ENCODE results near the gene SLCO1C1. TPM values are rescaled to one million over a fixed set of nuclear protein-coding genes. Genes with fewer than 3 reads are reported as not detected.

SLCO1C1 gene, protein sequence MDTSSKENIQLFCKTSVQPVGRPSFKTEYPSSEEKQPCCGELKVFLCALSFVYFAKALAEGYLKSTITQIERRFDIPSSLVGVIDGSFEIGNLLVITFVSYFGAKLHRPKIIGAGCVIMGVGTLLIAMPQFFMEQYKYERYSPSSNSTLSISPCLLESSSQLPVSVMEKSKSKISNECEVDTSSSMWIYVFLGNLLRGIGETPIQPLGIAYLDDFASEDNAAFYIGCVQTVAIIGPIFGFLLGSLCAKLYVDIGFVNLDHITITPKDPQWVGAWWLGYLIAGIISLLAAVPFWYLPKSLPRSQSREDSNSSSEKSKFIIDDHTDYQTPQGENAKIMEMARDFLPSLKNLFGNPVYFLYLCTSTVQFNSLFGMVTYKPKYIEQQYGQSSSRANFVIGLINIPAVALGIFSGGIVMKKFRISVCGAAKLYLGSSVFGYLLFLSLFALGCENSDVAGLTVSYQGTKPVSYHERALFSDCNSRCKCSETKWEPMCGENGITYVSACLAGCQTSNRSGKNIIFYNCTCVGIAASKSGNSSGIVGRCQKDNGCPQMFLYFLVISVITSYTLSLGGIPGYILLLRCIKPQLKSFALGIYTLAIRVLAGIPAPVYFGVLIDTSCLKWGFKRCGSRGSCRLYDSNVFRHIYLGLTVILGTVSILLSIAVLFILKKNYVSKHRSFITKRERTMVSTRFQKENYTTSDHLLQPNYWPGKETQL
- not detected for total RNA-seq

DNA sequence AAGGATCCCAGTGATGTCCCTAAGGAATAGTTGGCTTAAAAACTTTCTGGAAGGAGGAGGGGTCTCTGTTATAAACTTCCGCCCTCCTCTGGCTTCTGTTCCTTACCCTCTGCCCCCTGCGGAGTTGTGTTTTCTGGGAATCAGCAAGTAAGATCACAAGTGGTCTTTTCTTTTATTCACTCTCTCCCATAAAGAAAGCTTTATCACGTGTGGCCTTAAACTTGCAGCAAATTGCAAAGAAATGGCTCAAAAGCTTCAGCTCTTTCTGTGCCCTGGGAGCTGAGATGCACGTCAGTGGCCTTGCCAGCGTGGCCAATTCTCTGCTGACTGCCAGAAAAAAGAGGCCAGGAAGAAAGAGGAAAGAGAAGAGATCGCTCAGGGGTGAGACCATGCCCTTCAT lies at the start of gene SLCO1C1:
Gene SLCO1C1, plus strand, starts transcription at position 101 of the 400 bp plus-strand sequence. CDS start 4,245 bp downstream, outside the sequence.
- no peak for DNase-seq (ENCODE audit: low spot score in 2 of 2)
- Histone ChIP-seq H3K27ac (no peak within 1 kb of the TSS), H3K4me3 (peak within 1 kb of the TSS in 1 of 2 donors; percentile 25)

DNA sequence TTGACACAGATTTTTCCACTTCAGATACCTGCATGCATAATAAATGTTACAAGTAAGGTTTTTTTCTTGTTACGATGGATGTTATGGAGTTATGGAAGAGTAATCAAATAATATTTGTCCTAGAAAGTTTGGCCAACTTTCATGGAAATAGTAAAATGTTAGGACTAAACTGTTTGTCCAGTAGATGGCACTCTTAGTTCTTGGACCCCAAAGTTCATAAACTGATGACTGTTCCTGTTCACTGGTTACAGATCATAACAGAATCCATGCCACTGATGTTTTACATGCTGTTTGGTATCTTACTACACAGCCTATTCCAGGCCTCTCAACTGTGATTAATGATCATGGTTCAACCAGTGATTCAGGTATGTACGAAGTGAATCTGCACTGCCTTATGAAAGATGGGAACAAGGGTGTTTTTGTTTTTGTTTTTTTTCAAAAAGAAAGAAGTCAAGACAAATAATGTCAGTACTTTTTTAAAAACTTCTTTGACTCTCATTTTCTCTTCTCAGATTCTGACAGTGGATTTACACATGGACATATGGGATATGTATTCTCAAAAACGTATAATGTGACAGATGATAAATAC lies 48.8 kb upstream of the SLCO1C1 start:
- DNase-seq (ENCODE audit: low spot score in 2 of 2) = no peak
- Histone ChIP-seq H3K36me3 (peaks cover 0 to 5% of the 10 kb centered on the region in 2 donors), H3K27me3 (no peaks in the 10 kb centered on the region), H3K27ac (peak overlapping the region; percentile 2 to 59), H3K4me3 (no peak overlapping the region), H3K4me1 (no peaks in the 10 kb centered on the region), H3K9me3 (no peaks in the 10 kb centered on the region)
- TF ChIP-seq, protein P1, sequence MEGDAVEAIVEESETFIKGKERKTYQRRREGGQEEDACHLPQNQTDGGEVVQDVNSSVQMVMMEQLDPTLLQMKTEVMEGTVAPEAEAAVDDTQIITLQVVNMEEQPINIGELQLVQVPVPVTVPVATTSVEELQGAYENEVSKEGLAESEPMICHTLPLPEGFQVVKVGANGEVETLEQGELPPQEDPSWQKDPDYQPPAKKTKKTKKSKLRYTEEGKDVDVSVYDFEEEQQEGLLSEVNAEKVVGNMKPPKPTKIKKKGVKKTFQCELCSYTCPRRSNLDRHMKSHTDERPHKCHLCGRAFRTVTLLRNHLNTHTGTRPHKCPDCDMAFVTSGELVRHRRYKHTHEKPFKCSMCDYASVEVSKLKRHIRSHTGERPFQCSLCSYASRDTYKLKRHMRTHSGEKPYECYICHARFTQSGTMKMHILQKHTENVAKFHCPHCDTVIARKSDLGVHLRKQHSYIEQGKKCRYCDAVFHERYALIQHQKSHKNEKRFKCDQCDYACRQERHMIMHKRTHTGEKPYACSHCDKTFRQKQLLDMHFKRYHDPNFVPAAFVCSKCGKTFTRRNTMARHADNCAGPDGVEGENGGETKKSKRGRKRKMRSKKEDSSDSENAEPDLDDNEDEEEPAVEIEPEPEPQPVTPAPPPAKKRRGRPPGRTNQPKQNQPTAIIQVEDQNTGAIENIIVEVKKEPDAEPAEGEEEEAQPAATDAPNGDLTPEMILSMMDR (IDR thresholded peaks at IDR 0.05) = peak; percentile 34 to 65 (median 55)
- intact Hi-C loops (cut with DNase I) = loop anchor here (2.0 to 10.0 kb wide), 3 partner anchors 152 to 528 kb away; no protein-coding TSS in a partner anchor

More for the DNA sequence above, at the start of gene SLCO1C1:
- peaks cover 0 to 13% of the 10 kb centered on the region in 2 donors for H3K4me1 ChIP-seq
- H3K27me3 ChIP-seq = no peaks in the 10 kb centered on the region
- no peaks in the 10 kb centered on the region for H3K36me3 ChIP-seq
- intact Hi-C loops (cut with DNase I) = no loop called here
- TF ChIP-seq, protein P1 (IDR thresholded peaks at IDR 0.05) = no peak
- no peaks in the 10 kb centered on the region for H3K9me3 ChIP-seq

DNA sequence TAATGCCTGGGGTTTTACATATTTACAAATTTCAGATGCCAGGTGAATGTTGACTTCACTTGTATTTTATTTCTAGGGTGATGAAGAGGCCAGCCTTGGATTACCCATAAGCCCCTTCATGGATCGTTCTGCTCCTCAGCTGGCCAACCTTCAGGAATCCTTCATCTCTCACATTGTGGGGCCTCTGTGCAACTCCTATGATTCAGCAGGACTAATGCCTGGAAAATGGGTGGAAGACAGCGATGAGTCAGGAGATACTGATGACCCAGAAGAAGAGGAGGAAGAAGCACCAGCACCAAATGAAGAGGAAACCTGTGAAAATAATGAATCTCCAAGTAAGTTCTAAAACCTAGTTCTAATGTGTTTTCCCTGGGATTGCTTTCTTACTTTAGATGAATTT lies 41.3 kb upstream of the SLCO1C1 start:
- no peak overlapping the region for H3K4me3 ChIP-seq
- peaks cover 26 to 43% of the 10 kb centered on the region in 2 donors for H3K36me3 ChIP-seq
- H3K27me3 ChIP-seq = no peaks in the 10 kb centered on the region
- intact Hi-C loops (cut with DNase I) = no loop called here
- no peak for DNase-seq (ENCODE audit: low spot score in 2 of 2)
- no peaks in the 10 kb centered on the region for H3K9me3 ChIP-seq
- no peak overlapping the region for H3K27ac ChIP-seq
- no peaks in the 10 kb centered on the region for H3K4me1 ChIP-seq
- TF ChIP-seq, protein P1 (IDR thresholded peaks at IDR 0.05) = no peak

DNA sequence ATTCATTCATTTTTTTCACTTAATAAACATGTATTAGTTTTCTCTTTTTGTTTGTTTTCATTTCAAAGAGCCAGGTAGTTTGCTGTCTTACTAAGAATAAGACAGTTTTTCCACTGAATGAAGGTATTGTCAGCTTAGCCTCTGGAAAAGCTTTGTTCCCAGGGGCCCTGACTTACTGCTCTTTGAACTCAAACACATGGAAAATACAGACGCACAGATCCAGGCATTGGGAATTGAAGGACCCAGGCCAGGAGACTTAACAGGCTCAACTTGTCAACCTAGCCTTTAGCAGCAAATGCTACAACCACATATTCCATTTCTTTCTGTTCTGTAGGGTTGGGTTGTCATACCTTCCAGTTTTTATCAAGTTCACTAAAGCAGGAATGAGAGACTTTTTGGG lies 38.5 kb upstream of the SLCO1C1 start:
- Histone ChIP-seq H3K9me3 (no peaks in the 10 kb centered on the region), H3K36me3 (peaks cover 40 to 65% of the 10 kb centered on the region in 2 donors), H3K4me3 (no peak overlapping the region), H3K4me1 (no peaks in the 10 kb centered on the region), H3K27ac (no peak overlapping the region), H3K27me3 (no peaks in the 10 kb centered on the region)
- no peak for DNase-seq (ENCODE audit: low spot score in 2 of 2)
- TF ChIP-seq, protein P1 (IDR thresholded peaks at IDR 0.05) = no peak
- intact Hi-C loops (cut with DNase I) = no loop called here

DNA sequence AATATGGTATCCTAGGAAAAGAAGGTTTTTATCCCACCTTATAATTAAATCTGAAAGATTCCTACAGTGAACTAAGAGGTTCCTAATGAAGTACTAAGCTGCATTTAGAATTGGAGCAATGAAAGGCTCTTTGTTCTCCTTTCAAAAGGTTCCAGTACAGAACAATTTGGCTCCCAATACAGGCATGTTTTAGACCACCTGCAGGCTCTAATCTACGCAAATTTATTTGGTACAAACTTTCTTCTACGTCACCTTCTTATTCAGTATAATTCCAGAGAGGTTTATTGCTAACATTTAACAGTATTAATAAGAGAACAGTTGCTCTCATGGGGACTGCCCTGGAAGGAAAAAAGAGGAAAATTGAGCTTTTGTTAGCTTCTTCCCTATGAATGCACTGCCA lies 37.6 kb upstream of the SLCO1C1 start:
- no peak overlapping the region for H3K4me3 ChIP-seq
- TF ChIP-seq, protein P1 (IDR thresholded peaks at IDR 0.05) = no peak
- no peaks in the 10 kb centered on the region for H3K4me1 ChIP-seq
- intact Hi-C loops (cut with DNase I) = no loop called here
- no peak overlapping the region for H3K27ac ChIP-seq
- DNase-seq (ENCODE audit: low spot score in 2 of 2) = no peak
- H3K36me3 ChIP-seq = peaks cover 46 to 74% of the 10 kb centered on the region in 2 donors
- H3K9me3 ChIP-seq = peaks cover 0 to 5% of the 10 kb centered on the region in 2 donors
- no peaks in the 10 kb centered on the region for H3K27me3 ChIP-seq
